DND-41 (cell line): ENCODE results near the gene CCDC183.

ENCODE experiments used
- CTCF ChIP-seq: IDR thresholded peaks from 2 replicates; pipeline ENCODE4 v1.5.1; 2012; ENCODE audit warnings: borderline replicate concordance, low read length, moderate library complexity, mild to moderate bottlenecking; ENCODE audit not compliant: poor library complexity, severe bottlenecking; ENCODE audit errors: extremely low read depth
- EZH2 ChIP-seq: IDR thresholded peaks from 3 replicates; pipeline ENCODE4 v1.6.1; 2012; ENCODE audit warnings: borderline replicate concordance, low read depth, mild to moderate bottlenecking, moderate library complexity, low read length, inconsistent platforms; ENCODE audit not compliant: severe bottlenecking

GRCh38 chr9:136756134-136756438 lies 40.1 kb upstream of the CCDC183 start:
- TF ChIP-seq CTCF (no peak), EZH2 (no peak)
